Activated naive CD8-positive, alpha-beta T cell treated with anti-CD3 and anti-CD28 coated beads for 36 hours (primary cell): ENCODE measurements around the gene LILRB4. TPM values are rescaled to one million over a fixed set of nuclear protein-coding genes. Genes with fewer than 3 reads are reported as not detected.
"Not testable (repeated sequence)": the region's sequence is repeated elsewhere in the genome, so short reads cannot be mapped to it uniquely, and the experiment has no call there.

Source experiments
- DNase-seq: peaks from one replicate; pipeline ENCODE4 v3.0.0; 2021
- H3K27ac Mint-ChIP-seq: one replicate; pipeline ENCODE4 v1.8.0; 2022; ENCODE audit warnings: mild to moderate bottlenecking, moderate library complexity, mixed read lengths
- H3K27me3 Mint-ChIP-seq: one replicate; pipeline ENCODE4 v1.8.0; 2022; ENCODE audit warnings: mild to moderate bottlenecking, mixed read lengths
- H3K36me3 Mint-ChIP-seq: one replicate; pipeline ENCODE4 v1.8.0; 2021; ENCODE audit warnings: mild to moderate bottlenecking, mixed read lengths
- H3K4me1 Mint-ChIP-seq: one replicate; pipeline ENCODE4 v1.8.0; 2021; ENCODE audit warnings: mixed read lengths
- H3K4me3 Mint-ChIP-seq: one replicate; pipeline ENCODE4 v1.8.0; 2022; ENCODE audit warnings: mild to moderate bottlenecking, moderate library complexity, mixed read lengths
- H3K9me3 Mint-ChIP-seq: one replicate; pipeline ENCODE4 v1.8.0; 2022; ENCODE audit warnings: mixed read lengths
- total RNA-seq, 2 experiments: library from RNA; stranded (reverse); gene quantifications; one replicate each; pipeline ENCODE4 v1.2.3, GENCODE V29; 2021

The LILRB4 gene
- total RNA-seq, 2 experiments from 2014 or later = not detected

- H3K9me3 Mint-ChIP-seq, H3K4me1 Mint-ChIP-seq, DNase-seq, H3K36me3 Mint-ChIP-seq, H3K4me3 Mint-ChIP-seq, H3K27ac Mint-ChIP-seq: not testable (repeated sequence)
- peaks cover 25% of the 10 kb centered on the region for H3K27me3 Mint-ChIP-seq
Measured at GRCh38 chr19:54636081-54636480, 26.7 kb upstream of the LILRB4 start.

GRCh38 chr19:54638683-54639082 is 24.1 kb upstream of the LILRB4 start:
- H3K27ac Mint-ChIP-seq = no peak overlapping the region
- H3K4me1 Mint-ChIP-seq = no peaks in the 10 kb centered on the region
- H3K27me3 Mint-ChIP-seq = peaks cover 23% of the 10 kb centered on the region
- H3K9me3 Mint-ChIP-seq = no peaks in the 10 kb centered on the region
- no peak for DNase-seq
- H3K4me3 Mint-ChIP-seq = no peak overlapping the region
- H3K36me3 Mint-ChIP-seq = no peaks in the 10 kb centered on the region

- H3K36me3 Mint-ChIP-seq, H3K4me3 Mint-ChIP-seq, H3K27ac Mint-ChIP-seq, H3K9me3 Mint-ChIP-seq, DNase-seq, H3K4me1 Mint-ChIP-seq: not testable (repeated sequence)
- peaks cover 23% of the 10 kb centered on the region for H3K27me3 Mint-ChIP-seq
Measured at GRCh38 chr19:54642953-54643352, 19.8 kb upstream of the LILRB4 start.

GRCh38 chr19:54643583-54643982 is 19.2 kb upstream of the LILRB4 start:
- H3K4me3 Mint-ChIP-seq, H3K27ac Mint-ChIP-seq, H3K36me3 Mint-ChIP-seq, H3K9me3 Mint-ChIP-seq, H3K4me1 Mint-ChIP-seq, DNase-seq: not testable (repeated sequence)
- H3K27me3 Mint-ChIP-seq = peaks cover 22% of the 10 kb centered on the region

- H3K4me1 Mint-ChIP-seq = no peaks in the 10 kb centered on the region
- H3K9me3 Mint-ChIP-seq = no peaks in the 10 kb centered on the region
- H3K36me3 Mint-ChIP-seq = no peaks in the 10 kb centered on the region
- H3K4me3 Mint-ChIP-seq = no peak overlapping the region
- H3K27ac Mint-ChIP-seq = no peak overlapping the region
- no peak for DNase-seq
- peaks cover 17% of the 10 kb centered on the region for H3K27me3 Mint-ChIP-seq
Measured at GRCh38 chr19:54644056-54644455, 18.7 kb upstream of the LILRB4 start.

GRCh38 chr19:54646331-54646841 is 16.4 kb upstream of the LILRB4 start:
- Mint-ChIP-seq H3K27ac (no peak overlapping the region), H3K4me1 (no peaks in the 10 kb centered on the region), H3K9me3 (no peaks in the 10 kb centered on the region), H3K36me3 (no peaks in the 10 kb centered on the region), H3K4me3 (no peak overlapping the region), H3K27me3 (peaks cover 9% of the 10 kb centered on the region)
- no peak for DNase-seq

- Mint-ChIP-seq H3K4me3 (no peak overlapping the region), H3K27me3 (peaks cover 7% of the 10 kb centered on the region), H3K9me3 (no peaks in the 10 kb centered on the region), H3K4me1 (no peaks in the 10 kb centered on the region), H3K27ac (no peak overlapping the region), H3K36me3 (no peaks in the 10 kb centered on the region)
- DNase-seq = no peak
Measured at GRCh38 chr19:54648129-54648528, 14.7 kb upstream of the LILRB4 start.

- no peak overlapping the region for H3K27ac Mint-ChIP-seq
- no peaks in the 10 kb centered on the region for H3K36me3 Mint-ChIP-seq
- no peak for DNase-seq
- peaks cover 5% of the 10 kb centered on the region for H3K27me3 Mint-ChIP-seq
- no peak overlapping the region for H3K4me3 Mint-ChIP-seq
- H3K9me3 Mint-ChIP-seq = no peaks in the 10 kb centered on the region
- H3K4me1 Mint-ChIP-seq = no peaks in the 10 kb centered on the region
Measured at GRCh38 chr19:54650108-54650655, 12.6 kb upstream of the LILRB4 start.

- DNase-seq = no peak
- Mint-ChIP-seq H3K4me1 (no peaks in the 10 kb centered on the region), H3K27me3 (peaks cover 17% of the 10 kb centered on the region), H3K4me3 (no peak overlapping the region), H3K27ac (no peak overlapping the region), H3K9me3 (no peaks in the 10 kb centered on the region), H3K36me3 (no peaks in the 10 kb centered on the region)
Measured at GRCh38 chr19:54653181-54653809, 9.5 kb upstream of the LILRB4 start.

- no peaks in the 10 kb centered on the region for H3K4me1 Mint-ChIP-seq
- H3K27me3 Mint-ChIP-seq = peaks cover 24% of the 10 kb centered on the region
- H3K4me3 Mint-ChIP-seq = no peak overlapping the region
- H3K36me3 Mint-ChIP-seq = no peaks in the 10 kb centered on the region
- DNase-seq = no peak
- no peak overlapping the region for H3K27ac Mint-ChIP-seq
- no peaks in the 10 kb centered on the region for H3K9me3 Mint-ChIP-seq
Measured at GRCh38 chr19:54654447-54655321, 8.1 kb upstream of the LILRB4 start.

- no peak overlapping the region for H3K4me3 Mint-ChIP-seq
- peaks cover 33% of the 10 kb centered on the region for H3K27me3 Mint-ChIP-seq
Measured at GRCh38 chr19:54659300-54659699, 3.5 kb upstream of the LILRB4 start.

GRCh38 chr19:54660306-54660705 is 2.5 kb upstream of the LILRB4 start:
- H3K4me3 Mint-ChIP-seq = no peak overlapping the region
- peaks cover 2% of the 10 kb centered on the region for H3K4me1 Mint-ChIP-seq
- no peaks in the 10 kb centered on the region for H3K9me3 Mint-ChIP-seq
- no peak overlapping the region for H3K27ac Mint-ChIP-seq
- H3K27me3 Mint-ChIP-seq = peaks cover 36% of the 10 kb centered on the region
- no peak for DNase-seq
- H3K36me3 Mint-ChIP-seq = no peaks in the 10 kb centered on the region

More at GRCh38 chr19:54659300-54659699, 3.5 kb upstream of the LILRB4 start:
- Mint-ChIP-seq H3K9me3 (no peaks in the 10 kb centered on the region), H3K27ac (no peak overlapping the region), H3K36me3 (no peaks in the 10 kb centered on the region), H3K4me1 (peaks cover 2% of the 10 kb centered on the region)
- DNase-seq = no peak

GRCh38 chr19:54660964-54661363 is 1.8 kb upstream of the LILRB4 start:
- Mint-ChIP-seq H3K36me3 (no peaks in the 10 kb centered on the region), H3K27me3 (peaks cover 36% of the 10 kb centered on the region)

GRCh38 chr19:54661846-54662481 is 821 bp upstream of the LILRB4 start:
- H3K27me3 Mint-ChIP-seq = peaks cover 36% of the 10 kb centered on the region
- DNase-seq = no peak
- peaks cover 2% of the 10 kb centered on the region for H3K36me3 Mint-ChIP-seq
- H3K4me3 Mint-ChIP-seq = no peak overlapping the region
- peaks cover 2% of the 10 kb centered on the region for H3K4me1 Mint-ChIP-seq
- no peak overlapping the region for H3K27ac Mint-ChIP-seq
- no peaks in the 10 kb centered on the region for H3K9me3 Mint-ChIP-seq

More at GRCh38 chr19:54660964-54661363, 1.8 kb upstream of the LILRB4 start:
- DNase-seq = no peak
- H3K9me3 Mint-ChIP-seq = no peaks in the 10 kb centered on the region
- no peak overlapping the region for H3K27ac Mint-ChIP-seq
- no peak overlapping the region for H3K4me3 Mint-ChIP-seq
- H3K4me1 Mint-ChIP-seq = peaks cover 2% of the 10 kb centered on the region

GRCh38 chr19:54665530-54665929 is 2.7 kb downstream of the LILRB4 start:
- Mint-ChIP-seq H3K9me3 (peaks cover 12% of the 10 kb centered on the region), H3K36me3 (peaks cover 3% of the 10 kb centered on the region), H3K27me3 (peaks cover 19% of the 10 kb centered on the region), H3K4me3 (no peak overlapping the region), H3K27ac (no peak overlapping the region), H3K4me1 (peaks cover 2% of the 10 kb centered on the region)
- no peak for DNase-seq
